Fibroblast of the aortic adventitia (primary cell): ENCODE measurements around the gene TAF11. TPM values are rescaled to one million over a fixed set of nuclear protein-coding genes. Genes with fewer than 3 reads are reported as not detected.
"Not testable (repeated sequence)": the region's sequence is repeated elsewhere in the genome, so short reads cannot be mapped to it uniquely, and the experiment has no call there.

ENCODE experiments used
- DNase-seq: peaks from one replicate; pipeline ENCODE4 v3.0.0-alpha.2; 2010; ENCODE audit warnings: low read depth
- H3K4me3 ChIP-seq: 2 replicates; pipeline ENCODE4 v1.5.1; 2011; ENCODE audit warnings: low read depth, mild to moderate bottlenecking, control low read depth, low read length, moderate library complexity
- total RNA-seq: library from RNA; depleted of rRNA; stranded (reverse); fragments of >200 nt; gene quantifications from 2 replicates; pipeline ENCODE4 v1.2.3, GENCODE V29; 2012; ENCODE audit warnings: low replicate concordance
- TF ChIP-seq, protein P1 (sequence below): IDR thresholded peaks from 2 replicates; pipeline ENCODE4 v1.5.1; 2011; ENCODE audit warnings: mild to moderate bottlenecking, low read length, control low read depth, inconsistent platforms; ENCODE audit not compliant: insufficient read depth

TAF11 gene
- total RNA-seq, 1 donor, result 14.1 TPM

DNA sequence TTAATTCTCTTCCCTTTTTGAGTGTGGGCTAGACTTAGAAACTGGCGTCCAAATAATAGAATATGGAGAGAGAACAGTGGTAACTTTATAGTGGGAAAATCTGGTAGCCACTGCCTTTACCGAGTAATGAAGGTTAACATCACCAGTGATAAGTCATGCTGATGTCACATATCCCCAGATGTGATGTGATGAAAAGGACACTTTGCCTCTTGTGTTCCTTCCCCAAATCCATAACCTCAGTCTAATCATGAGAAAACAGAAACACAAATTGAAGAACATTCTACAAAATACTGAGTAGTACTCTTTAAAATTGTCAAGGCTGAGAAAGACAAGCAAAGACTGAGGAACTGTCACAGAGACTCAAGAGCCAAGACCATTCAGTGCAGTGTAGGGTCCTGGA is 19.0 kb upstream of the TAF11 start:
- no peak overlapping the region for H3K4me3 ChIP-seq
- DNase-seq, result no peak
- TF ChIP-seq, protein P1, sequence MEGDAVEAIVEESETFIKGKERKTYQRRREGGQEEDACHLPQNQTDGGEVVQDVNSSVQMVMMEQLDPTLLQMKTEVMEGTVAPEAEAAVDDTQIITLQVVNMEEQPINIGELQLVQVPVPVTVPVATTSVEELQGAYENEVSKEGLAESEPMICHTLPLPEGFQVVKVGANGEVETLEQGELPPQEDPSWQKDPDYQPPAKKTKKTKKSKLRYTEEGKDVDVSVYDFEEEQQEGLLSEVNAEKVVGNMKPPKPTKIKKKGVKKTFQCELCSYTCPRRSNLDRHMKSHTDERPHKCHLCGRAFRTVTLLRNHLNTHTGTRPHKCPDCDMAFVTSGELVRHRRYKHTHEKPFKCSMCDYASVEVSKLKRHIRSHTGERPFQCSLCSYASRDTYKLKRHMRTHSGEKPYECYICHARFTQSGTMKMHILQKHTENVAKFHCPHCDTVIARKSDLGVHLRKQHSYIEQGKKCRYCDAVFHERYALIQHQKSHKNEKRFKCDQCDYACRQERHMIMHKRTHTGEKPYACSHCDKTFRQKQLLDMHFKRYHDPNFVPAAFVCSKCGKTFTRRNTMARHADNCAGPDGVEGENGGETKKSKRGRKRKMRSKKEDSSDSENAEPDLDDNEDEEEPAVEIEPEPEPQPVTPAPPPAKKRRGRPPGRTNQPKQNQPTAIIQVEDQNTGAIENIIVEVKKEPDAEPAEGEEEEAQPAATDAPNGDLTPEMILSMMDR, result no peak

DNA sequence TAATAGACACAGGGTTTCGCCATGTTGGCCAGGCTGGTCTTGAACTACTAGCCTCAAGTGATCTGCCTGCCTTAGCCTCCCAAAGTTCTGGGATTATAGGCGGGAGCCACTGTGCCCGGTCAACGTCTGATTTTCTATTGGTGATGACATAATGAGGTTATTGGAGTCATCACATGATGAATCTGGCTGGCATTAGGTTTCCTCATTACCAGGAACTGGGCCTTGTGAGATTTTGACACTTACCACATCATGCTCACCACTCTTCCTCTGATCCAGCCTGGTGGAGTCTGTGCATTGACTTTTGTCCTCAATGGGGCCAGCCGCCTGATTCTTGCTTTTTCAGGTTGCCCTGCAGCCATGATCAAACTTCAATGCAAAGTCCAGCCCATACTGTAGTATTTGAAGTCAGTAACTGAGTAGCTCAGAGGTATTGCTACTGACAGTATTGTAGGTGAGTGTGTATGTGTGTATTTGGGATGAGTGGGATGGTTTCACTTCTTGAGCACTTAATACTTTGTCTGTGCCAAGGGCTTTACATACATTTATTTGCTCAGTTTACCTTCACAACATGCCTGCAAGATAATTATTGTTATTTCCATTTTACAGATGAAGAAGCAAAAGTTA is 17.3 kb upstream of the TAF11 start:
- no peak for DNase-seq
- no peak overlapping the region for H3K4me3 ChIP-seq
- TF ChIP-seq, protein P1, result no peak

DNA sequence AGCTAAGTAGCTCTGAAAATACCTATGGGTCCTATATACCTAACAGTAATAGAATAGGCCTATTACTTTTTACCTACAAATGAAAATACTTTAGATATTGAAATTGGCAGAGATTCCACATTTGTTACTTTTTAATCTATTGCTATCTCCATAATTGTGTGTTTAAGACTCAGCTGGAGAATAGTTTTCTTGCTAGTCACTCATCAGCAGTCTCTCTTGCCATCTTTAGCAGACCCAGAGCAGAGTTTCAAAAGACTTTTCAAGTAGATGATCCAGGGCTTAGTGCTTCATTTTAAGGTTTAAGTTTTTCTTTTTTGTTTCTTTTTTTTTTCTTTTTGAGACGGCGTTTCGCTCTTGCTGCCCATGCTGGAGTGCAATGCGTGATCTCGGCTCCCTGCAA is 14.1 kb upstream of the TAF11 start:
- no peak overlapping the region for H3K4me3 ChIP-seq
- TF ChIP-seq, protein P1, result no peak
- DNase-seq, result peak; percentile 76

DNA sequence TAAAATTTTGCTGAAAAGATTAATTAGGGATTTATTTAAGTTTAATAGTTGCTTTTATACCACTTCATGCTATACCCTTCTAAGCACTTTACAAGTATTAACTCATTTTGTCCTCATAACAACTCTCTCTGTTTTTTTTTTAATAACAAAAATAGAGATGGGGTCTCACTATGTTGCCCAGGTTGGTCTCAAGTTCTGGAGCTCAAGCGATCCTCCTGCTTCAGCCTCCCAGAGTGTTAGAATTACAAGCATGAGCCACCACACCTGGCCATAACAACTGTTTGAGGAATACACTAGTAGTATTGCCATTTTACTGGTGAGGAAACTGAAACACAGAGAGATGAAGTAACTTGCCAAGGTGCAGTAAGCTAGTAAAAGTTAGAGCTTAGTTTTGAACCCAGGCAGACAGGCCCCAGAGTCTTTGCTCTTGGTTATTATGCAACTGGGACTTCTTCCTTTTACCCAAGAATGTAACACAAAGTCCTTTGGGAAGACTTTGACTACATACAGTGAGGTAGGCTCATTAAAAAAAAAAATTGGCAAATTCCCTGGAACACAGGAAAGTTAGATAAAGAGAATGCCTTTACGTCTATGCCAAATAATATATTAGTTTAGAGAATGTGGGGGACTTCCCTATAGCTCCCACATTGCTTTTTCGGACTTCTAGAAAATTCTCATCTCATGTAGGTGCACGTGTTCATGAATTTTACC is 12.6 kb upstream of the TAF11 start:
- TF ChIP-seq, protein P1, result no peak
- no peak overlapping the region for H3K4me3 ChIP-seq
- peak; percentile 74 for DNase-seq

DNA sequence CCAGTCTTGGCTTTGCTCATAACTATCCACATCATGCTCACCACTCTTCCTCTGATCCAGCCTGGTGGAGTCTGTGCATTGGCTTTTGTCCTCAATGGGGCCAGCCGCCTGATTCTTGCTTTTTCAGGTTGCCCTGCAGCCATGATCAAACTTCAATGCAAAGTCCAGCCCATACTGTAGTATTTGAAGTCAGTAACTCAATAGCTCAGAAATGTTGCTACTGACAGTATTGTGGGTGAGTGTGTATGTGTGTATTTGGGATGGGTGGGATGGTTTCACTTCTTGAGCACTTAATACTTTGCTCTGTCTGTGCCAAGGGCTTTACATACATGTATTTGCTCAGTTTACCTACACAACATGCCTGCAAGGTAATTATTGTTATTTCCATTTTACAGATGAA is 11.9 kb upstream of the TAF11 start:
- not testable (repeated sequence) for H3K4me3 ChIP-seq, DNase-seq

DNA sequence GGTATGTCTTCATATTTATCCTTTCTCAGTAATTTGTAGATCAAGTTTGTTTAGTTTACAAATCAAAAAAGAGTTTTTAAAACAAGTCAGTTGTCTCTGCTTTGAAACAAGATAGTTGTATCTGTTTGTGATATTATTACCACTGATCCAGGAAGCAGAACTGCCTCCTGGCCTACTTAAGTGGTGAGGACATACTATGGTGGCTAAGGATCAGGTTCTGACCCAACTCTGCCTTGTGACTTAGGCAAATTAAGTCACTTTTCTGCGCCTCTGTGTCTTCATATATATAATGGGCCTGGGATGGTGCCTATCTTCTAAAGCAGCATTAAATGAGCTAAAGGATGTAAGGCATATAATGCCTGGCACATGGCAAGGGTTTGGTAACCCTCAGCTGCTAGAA is 9.9 kb upstream of the TAF11 start:
- no peak overlapping the region for H3K4me3 ChIP-seq
- no peak for DNase-seq
- TF ChIP-seq, protein P1, result no peak

DNA sequence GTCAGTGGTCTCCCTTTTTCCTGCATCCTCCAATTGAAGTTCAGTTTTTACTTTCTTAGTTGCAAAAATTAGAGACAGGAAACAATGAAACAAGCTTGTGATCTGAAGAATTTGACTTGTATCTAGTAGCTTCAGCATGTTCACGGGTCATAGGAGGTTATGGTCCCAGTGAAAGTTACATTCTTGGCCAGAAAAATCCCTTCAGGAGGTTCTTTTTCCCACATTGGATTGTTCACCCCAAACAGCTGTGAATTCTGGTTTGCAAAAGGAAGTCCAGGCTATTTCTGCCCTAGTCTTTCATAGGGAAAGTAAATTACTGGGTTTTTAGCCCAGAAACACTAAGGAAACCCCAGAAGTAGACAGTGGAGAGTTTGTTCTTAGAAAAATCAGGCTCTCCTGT is 9.3 kb upstream of the TAF11 start:
- TF ChIP-seq, protein P1, result no peak
- H3K4me3 ChIP-seq, result no peak overlapping the region
- no peak for DNase-seq
